Mucosa of descending colon (tissue), 3 donors: Measurements from ENCODE around the gene CALCOCO1. TPM values are rescaled to one million over a fixed set of nuclear protein-coding genes. Genes with fewer than 3 reads are reported as not detected.

Source experiments
- ATAC-seq: fragments of 200-7000 bp; cut with Tn5 transposase; one replicate; pipeline ENCODE4 v1.9.1; 2020; ENCODE audit warnings: mild to moderate bottlenecking, moderate library complexity
- DNase-seq, 3 donors: peaks; one replicate each; pipeline ENCODE4 v3.0.0-alpha.2; 2020
- H3K36me3 ChIP-seq: fragments of 200-600 bp; one replicate; pipeline ENCODE4 v1.8.0; 2021; ENCODE audit warnings: low read depth, mild to moderate bottlenecking
- H3K4me1 ChIP-seq: fragments of 200-600 bp; one replicate; pipeline ENCODE4 v1.8.0; 2021; ENCODE audit warnings: low read depth, mild to moderate bottlenecking
- H3K4me3 ChIP-seq: fragments of 200-600 bp; one replicate; pipeline ENCODE4 v1.8.0; 2021; ENCODE audit warnings: mild to moderate bottlenecking
- H3K9me3 ChIP-seq: fragments of 200-600 bp; one replicate; pipeline ENCODE4 v1.8.0; 2021; ENCODE audit warnings: mild to moderate bottlenecking
- intact Hi-C, 2 donors: fragments of 100-400 bp; cut with DNase I in 1 of 2; cut with micrococcal nuclease in 1 of 2; formaldehyde crosslinking; loops; one replicate each; pipeline versions ENCODE4 v1.11.0 to v1.11.1; 2022; cut with DNase I, micrococcal nuclease
- total RNA-seq, 3 donors: library from RNA; stranded (reverse); fragmentation: NEBNext Ultra II Directional in 2 of 3; extraction: Animal tissue kit (Norgen Biotek cat#: 25700) in 2 of 3; gene quantifications; one replicate each; pipeline versions ENCODE4 v1.2.1 to v1.2.4, GENCODE V29; 2021 to 2023
- TF ChIP-seq, protein P1 (sequence below): fragments of 200-600 bp; IDR thresholded peaks from one replicate; pipeline ENCODE4 v1.8.0; 2022; ENCODE audit warnings: antibody characterized with exemption, mild to moderate bottlenecking
- donor health status: DM: no; HTN: no; CAD: no; lungs with moderate emphysema.
- donor health status: DM: no; HTN: no; CAD: no.
- donor health status: DM: no; HTN: yes; CAD: no.

The CALCOCO1 gene
- total RNA-seq, 3 donors from 2014 or later: 62.2 to 235 (median 119) TPM

DNA sequence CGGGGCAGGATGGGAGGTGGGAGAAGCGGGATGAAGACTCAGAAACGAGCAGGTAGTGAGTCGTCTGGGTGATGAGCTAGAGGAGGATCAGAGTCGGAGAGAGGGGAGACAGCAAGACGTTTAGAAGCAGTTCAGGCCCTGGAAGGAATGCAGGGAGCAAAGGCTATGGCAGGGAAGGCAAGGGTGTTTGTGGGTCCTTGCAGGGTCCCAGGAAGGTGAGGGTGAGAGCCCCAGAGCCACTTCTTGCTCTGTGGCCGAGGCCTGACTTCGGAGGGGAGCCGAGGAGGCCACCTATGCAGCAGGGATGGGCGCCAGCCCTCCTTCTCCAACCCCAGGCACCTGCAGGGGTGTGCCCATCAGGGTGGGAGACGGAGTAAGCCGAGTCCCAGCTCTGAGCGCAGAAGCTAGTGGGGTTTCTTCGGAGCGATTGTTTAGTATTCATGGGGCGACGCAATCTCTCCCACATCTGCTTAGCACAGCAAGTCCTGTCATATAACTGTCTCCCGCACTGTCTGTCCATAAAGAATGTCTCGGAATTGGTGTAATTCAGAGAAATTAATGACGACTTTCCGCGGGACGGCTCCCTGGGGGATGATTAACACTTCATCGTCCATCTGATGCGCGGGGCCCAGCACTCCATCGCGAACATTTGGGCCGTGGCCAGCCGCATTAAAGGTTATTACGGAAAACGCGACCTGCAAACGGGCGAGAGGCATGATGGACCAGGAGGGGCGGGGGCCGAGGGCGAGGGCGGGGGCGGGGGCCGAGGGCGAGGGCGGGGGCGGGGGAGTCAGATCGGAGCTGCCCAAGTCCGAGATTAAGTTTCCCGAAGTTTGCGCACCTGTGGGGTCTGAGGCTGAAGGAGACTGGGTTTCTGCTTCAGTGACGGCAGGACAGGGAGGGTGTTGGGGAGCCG is 12.2 kb upstream of the CALCOCO1 start:
- DNase-seq (no peak), ATAC-seq (no peak)
- Histone ChIP-seq H3K4me1 (peaks cover 6% of the 10 kb centered on the region), H3K4me3 (no peak overlapping the region), H3K36me3 (no peaks in the 10 kb centered on the region), H3K9me3 (no peaks in the 10 kb centered on the region)
- intact Hi-C loops: loop anchor here (5.0 kb wide), 1 partner anchor 37 kb away; no protein-coding TSS in a partner anchor
- TF ChIP-seq, protein P1, sequence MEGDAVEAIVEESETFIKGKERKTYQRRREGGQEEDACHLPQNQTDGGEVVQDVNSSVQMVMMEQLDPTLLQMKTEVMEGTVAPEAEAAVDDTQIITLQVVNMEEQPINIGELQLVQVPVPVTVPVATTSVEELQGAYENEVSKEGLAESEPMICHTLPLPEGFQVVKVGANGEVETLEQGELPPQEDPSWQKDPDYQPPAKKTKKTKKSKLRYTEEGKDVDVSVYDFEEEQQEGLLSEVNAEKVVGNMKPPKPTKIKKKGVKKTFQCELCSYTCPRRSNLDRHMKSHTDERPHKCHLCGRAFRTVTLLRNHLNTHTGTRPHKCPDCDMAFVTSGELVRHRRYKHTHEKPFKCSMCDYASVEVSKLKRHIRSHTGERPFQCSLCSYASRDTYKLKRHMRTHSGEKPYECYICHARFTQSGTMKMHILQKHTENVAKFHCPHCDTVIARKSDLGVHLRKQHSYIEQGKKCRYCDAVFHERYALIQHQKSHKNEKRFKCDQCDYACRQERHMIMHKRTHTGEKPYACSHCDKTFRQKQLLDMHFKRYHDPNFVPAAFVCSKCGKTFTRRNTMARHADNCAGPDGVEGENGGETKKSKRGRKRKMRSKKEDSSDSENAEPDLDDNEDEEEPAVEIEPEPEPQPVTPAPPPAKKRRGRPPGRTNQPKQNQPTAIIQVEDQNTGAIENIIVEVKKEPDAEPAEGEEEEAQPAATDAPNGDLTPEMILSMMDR: no peak

DNA sequence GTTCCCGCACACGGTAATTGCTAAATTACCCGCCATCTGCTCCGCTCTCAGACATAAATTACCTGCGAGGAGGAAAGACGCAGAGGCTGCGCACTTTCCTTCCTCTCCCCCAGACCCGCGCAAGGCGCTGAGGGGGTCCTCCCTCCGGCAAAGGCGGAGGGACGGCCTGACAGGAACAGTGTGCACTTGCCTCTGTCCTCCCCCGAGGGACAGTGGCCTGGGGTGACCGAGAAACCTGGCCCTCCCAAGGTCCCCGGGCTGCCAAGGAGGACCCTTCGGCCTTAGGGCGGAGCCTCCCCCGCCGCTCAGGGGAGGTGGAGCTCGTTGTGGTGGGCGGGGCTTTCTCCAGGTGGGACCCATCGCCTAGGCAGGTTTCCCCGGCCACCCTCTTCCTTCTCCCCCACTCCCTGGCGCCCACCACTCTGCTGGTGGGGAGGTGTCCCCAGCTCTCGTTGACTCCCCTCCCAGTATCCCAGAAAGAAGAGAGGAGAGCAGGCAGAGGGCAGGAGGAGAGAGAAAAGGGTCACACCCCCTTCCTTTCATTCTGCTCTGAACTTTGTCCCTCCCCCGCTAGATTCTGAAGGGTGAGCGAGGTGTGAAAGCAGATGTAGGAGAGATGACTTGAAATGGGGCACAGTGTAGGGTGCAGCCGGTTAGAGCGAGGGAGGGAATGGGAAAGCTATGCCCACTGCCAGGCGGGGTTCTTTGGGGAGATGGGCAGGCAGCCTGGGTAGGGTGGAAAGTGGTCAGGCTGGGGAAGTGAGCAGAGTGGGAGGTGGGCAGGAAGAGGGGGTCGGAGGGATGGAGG is 11.4 kb upstream of the CALCOCO1 start:
- ATAC-seq: peak; percentile 61
- H3K9me3 ChIP-seq: no peaks in the 10 kb centered on the region
- TF ChIP-seq, protein P1: no peak
- H3K4me3 ChIP-seq: no peak overlapping the region
- peaks cover 6% of the 10 kb centered on the region for H3K4me1 ChIP-seq
- no peaks in the 10 kb centered on the region for H3K36me3 ChIP-seq
- intact Hi-C loops: no loop called here
- peak in 2 of 3 donors; percentile 47 to 59 for DNase-seq

DNA sequence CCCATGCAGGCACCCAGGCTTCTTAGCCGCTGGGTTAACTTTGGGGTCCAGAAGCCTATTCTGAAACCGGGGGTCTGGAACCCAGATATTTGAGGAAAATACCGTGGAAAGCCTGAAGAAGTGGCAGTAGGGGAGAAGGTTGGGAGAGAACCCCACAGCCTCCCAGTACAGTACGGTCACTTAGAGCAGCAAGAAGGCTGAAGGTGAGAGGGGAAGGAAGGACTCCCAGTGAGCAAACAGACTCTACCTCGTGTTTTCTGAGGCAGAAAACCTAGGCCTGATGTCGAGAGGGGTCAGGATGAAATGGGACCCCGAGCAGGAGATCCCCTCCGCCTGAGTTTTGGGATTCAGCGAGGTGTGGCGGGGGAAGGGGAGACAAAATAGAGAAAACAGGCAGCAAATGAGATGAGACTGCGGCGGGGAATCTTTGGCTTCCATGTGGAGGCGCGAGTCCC is 10.7 kb upstream of the CALCOCO1 start:
- peaks cover 6% of the 10 kb centered on the region for H3K4me1 ChIP-seq
- H3K36me3 ChIP-seq: no peaks in the 10 kb centered on the region
- intact Hi-C loops: no loop called here
- ATAC-seq (no peak), DNase-seq (no peak)
- TF ChIP-seq, protein P1: no peak
- no peak overlapping the region for H3K4me3 ChIP-seq
- no peaks in the 10 kb centered on the region for H3K9me3 ChIP-seq

DNA sequence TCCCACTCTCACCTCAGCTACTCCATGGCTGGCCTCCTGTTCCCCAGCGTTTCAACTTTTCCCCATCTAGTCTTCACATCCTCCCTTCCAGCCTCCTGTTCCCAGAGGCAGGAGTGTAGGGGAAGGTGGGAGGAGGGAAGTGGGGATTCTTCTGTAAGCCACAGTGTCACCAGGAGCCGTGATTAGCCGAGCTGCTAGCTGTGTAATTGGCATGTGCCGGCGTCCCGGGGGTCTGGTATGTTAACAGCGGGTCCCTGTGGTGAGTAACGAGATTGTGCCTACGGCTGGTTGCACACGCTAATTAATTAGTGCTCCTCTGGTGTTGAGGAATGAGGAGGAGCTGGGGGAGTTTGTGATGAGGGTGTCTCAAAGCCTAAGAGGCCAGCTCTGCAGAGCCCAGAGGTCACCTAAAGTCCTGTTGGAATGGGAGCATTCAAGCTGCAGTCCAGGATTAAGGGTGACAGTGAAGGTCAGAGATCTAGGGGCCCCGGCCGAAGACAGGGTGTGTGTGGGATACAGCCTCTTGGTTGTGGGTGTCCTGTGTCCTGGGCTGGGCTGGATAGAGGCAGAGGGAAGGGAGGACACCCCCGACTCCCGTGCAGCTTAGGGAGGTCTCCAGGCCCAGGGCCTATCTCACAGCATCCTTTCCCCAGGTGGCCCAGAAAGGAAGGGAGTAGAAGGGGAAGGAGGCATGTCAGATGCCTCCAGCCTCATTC is 10.0 kb upstream of the CALCOCO1 start:
- no peaks in the 10 kb centered on the region for H3K36me3 ChIP-seq
- DNase-seq (no peak), ATAC-seq (no peak)
- H3K4me3 ChIP-seq: no peak overlapping the region
- intact Hi-C loops: no loop called here
- TF ChIP-seq, protein P1: no peak
- no peaks in the 10 kb centered on the region for H3K9me3 ChIP-seq
- H3K4me1 ChIP-seq: peaks cover 6% of the 10 kb centered on the region

DNA sequence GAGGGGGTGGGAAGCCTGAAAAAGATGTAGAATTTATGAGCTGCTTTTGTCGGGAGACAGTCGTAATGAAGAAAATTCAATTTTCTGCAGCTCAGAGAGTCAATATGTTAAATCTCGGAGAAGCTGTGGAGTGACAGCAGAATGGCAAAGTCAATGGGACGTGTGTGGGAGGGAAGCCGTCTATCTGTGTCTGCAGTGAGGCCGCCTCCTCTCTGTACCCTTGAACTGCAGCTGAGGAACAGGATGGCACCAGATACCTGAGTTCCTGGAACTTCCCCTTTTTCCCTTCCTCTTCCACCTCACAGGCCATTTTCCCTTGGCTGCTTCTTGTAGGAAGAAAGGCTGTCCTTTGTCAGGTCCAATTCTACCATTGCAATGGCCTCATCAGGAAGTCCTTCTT is 9.3 kb upstream of the CALCOCO1 start:
- DNase-seq: no peak
- H3K9me3 ChIP-seq: no peaks in the 10 kb centered on the region
- H3K4me3 ChIP-seq: no peak overlapping the region
- no peaks in the 10 kb centered on the region for H3K36me3 ChIP-seq
- H3K4me1 ChIP-seq: peaks cover 6% of the 10 kb centered on the region
- no peak for ATAC-seq
- TF ChIP-seq, protein P1: no peak
- intact Hi-C loops: no loop called here
